ENCODE measurements around the gene LHFPL3. TPM values are rescaled to one million over a fixed set of nuclear protein-coding genes. Genes with fewer than 3 reads are reported as not detected.

Gene LHFPL3
- total RNA-seq, 1 experiment from 2014 or later, result not detected

DNA sequence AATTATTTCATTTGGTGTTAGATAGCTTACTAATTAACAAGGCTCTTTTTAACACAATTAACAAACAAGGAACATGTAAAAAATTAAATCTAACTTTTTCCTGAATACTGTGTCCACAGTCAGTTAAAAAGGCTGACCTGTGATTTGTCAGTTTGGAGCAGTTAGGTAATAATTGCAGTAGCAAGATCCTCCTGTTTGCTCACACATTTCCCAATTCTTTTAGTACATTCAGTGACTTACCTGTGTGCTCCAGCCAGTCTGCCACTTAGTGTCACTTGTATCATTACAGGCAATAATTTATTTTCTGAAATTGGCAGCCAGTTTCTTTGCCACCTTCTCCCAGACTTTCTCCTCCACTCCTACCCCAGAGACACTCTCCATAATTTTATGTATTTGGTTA, 66.8 kb downstream of the LHFPL3 start (continued):
- TF ChIP-seq, protein P1, sequence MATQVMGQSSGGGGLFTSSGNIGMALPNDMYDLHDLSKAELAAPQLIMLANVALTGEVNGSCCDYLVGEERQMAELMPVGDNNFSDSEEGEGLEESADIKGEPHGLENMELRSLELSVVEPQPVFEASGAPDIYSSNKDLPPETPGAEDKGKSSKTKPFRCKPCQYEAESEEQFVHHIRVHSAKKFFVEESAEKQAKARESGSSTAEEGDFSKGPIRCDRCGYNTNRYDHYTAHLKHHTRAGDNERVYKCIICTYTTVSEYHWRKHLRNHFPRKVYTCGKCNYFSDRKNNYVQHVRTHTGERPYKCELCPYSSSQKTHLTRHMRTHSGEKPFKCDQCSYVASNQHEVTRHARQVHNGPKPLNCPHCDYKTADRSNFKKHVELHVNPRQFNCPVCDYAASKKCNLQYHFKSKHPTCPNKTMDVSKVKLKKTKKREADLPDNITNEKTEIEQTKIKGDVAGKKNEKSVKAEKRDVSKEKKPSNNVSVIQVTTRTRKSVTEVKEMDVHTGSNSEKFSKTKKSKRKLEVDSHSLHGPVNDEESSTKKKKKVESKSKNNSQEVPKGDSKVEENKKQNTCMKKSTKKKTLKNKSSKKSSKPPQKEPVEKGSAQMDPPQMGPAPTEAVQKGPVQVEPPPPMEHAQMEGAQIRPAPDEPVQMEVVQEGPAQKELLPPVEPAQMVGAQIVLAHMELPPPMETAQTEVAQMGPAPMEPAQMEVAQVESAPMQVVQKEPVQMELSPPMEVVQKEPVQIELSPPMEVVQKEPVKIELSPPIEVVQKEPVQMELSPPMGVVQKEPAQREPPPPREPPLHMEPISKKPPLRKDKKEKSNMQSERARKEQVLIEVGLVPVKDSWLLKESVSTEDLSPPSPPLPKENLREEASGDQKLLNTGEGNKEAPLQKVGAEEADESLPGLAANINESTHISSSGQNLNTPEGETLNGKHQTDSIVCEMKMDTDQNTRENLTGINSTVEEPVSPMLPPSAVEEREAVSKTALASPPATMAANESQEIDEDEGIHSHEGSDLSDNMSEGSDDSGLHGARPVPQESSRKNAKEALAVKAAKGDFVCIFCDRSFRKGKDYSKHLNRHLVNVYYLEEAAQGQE (IDR thresholded peaks at IDR 0.05; ENCODE audit: low read depth), result no peak
- TF ChIP-seq EZH2phosphoT487 (IDR thresholded peaks at IDR 0.05; ENCODE audit: borderline replicate concordance) (no peak), ELF1 (IDR thresholded peaks at IDR 0.05; ENCODE audit: borderline replicate concordance, low read depth) (no peak), RAD21 (IDR thresholded peaks at IDR 0.05; ENCODE audit: low read depth) (no peak), ZFX (IDR thresholded peaks at IDR 0.05) (no peak)
- TF ChIP-seq, protein P2, sequence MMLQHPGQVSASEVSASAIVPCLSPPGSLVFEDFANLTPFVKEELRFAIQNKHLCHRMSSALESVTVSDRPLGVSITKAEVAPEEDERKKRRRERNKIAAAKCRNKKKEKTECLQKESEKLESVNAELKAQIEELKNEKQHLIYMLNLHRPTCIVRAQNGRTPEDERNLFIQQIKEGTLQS (IDR thresholded peaks at IDR 0.05), result no peak
- TF ChIP-seq, protein P3, sequence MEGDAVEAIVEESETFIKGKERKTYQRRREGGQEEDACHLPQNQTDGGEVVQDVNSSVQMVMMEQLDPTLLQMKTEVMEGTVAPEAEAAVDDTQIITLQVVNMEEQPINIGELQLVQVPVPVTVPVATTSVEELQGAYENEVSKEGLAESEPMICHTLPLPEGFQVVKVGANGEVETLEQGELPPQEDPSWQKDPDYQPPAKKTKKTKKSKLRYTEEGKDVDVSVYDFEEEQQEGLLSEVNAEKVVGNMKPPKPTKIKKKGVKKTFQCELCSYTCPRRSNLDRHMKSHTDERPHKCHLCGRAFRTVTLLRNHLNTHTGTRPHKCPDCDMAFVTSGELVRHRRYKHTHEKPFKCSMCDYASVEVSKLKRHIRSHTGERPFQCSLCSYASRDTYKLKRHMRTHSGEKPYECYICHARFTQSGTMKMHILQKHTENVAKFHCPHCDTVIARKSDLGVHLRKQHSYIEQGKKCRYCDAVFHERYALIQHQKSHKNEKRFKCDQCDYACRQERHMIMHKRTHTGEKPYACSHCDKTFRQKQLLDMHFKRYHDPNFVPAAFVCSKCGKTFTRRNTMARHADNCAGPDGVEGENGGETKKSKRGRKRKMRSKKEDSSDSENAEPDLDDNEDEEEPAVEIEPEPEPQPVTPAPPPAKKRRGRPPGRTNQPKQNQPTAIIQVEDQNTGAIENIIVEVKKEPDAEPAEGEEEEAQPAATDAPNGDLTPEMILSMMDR (IDR thresholded peaks at IDR 0.05 in 2 of 3, conservative IDR thresholded peaks at IDR 0.05 in 1 of 3; ENCODE audit: borderline replicate concordance in 1 of 3, insufficient read depth in 1 of 3, low read depth in 2 of 3, low read length in 2 of 3), result no peak
- TF ChIP-seq, protein P4, sequence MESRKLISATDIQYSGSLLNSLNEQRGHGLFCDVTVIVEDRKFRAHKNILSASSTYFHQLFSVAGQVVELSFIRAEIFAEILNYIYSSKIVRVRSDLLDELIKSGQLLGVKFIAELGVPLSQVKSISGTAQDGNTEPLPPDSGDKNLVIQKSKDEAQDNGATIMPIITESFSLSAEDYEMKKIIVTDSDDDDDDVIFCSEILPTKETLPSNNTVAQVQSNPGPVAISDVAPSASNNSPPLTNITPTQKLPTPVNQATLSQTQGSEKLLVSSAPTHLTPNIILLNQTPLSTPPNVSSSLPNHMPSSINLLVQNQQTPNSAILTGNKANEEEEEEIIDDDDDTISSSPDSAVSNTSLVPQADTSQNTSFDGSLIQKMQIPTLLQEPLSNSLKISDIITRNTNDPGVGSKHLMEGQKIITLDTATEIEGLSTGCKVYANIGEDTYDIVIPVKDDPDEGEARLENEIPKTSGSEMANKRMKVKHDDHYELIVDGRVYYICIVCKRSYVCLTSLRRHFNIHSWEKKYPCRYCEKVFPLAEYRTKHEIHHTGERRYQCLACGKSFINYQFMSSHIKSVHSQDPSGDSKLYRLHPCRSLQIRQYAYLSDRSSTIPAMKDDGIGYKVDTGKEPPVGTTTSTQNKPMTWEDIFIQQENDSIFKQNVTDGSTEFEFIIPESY (IDR thresholded peaks at IDR 0.05; ENCODE audit: extremely low read depth, insufficient replicate concordance, low read length), result no peak
